GM12801 (cell line): Measurements from ENCODE around the gene MGLL.

Experiments
- CTCF ChIP-seq: IDR thresholded peaks from one replicate; pipeline ENCODE4 v1.5.1; 2011; ENCODE audit warnings: control low read depth; ENCODE audit not compliant: insufficient read length; ENCODE audit errors: extremely low read depth

Gene MGLL

GRCh38 chr3:127671523-127672428, 150.5 kb downstream of the MGLL start:
- no peak for TF ChIP-seq CTCF

- TF ChIP-seq CTCF: no peak
Observed at GRCh38 chr3:127670761-127671522, 151.4 kb downstream of the MGLL start.

GRCh38 chr3:127670229-127670559, 152.1 kb downstream of the MGLL start:
- TF ChIP-seq CTCF: no peak

- no peak for TF ChIP-seq CTCF
Observed at GRCh38 chr3:127669541-127670228, 152.6 kb downstream of the MGLL start.

- no peak for TF ChIP-seq CTCF
Observed at GRCh38 chr3:127668906-127669305, 153.4 kb downstream of the MGLL start.

- TF ChIP-seq CTCF: no peak
Observed at GRCh38 chr3:127667119-127667681, 155.1 kb downstream of the MGLL start.

- no peak for TF ChIP-seq CTCF
Observed at GRCh38 chr3:127666676-127667075, 155.6 kb downstream of the MGLL start.
